OCI-LY3 (cell line): ENCODE results near the gene FGD3.

ENCODE experiments used
- CTCF ChIP-seq: fragments of 200-600, 300-600 bp; sonication (generic); IDR thresholded peaks from 2 replicates; pipeline ENCODE4 v1.5.1; 2014; ENCODE audit warnings: antibody characterized with exemption, low read length, low read depth
- EZH2phosphoT487 ChIP-seq: fragments of 200-600 bp; shearing (Covaris generic); IDR thresholded peaks from 2 replicates; pipeline ENCODE4 v1.6.1; 2018; ENCODE audit warnings: antibody characterized with exemption, mixed run types, low read depth

- no peak for TF ChIP-seq CTCF
- TF ChIP-seq EZH2phosphoT487 = no peak
Observed at GRCh38 chr9:93010056-93010455, 62.7 kb downstream of the FGD3 start.
